ENCODE measurements around the gene ROBO3. TPM values are rescaled to one million over a fixed set of nuclear protein-coding genes. Genes with fewer than 3 reads are reported as not detected.

ROBO3 gene
- total and polyA plus RNA-seq, 10 of the 15 experiments (the other 5 are each of a cell fraction or from before 2014, with no cell fraction given) = 0.10 to 0.63 (median 0.31) TPM; not detected in 2

DNA sequence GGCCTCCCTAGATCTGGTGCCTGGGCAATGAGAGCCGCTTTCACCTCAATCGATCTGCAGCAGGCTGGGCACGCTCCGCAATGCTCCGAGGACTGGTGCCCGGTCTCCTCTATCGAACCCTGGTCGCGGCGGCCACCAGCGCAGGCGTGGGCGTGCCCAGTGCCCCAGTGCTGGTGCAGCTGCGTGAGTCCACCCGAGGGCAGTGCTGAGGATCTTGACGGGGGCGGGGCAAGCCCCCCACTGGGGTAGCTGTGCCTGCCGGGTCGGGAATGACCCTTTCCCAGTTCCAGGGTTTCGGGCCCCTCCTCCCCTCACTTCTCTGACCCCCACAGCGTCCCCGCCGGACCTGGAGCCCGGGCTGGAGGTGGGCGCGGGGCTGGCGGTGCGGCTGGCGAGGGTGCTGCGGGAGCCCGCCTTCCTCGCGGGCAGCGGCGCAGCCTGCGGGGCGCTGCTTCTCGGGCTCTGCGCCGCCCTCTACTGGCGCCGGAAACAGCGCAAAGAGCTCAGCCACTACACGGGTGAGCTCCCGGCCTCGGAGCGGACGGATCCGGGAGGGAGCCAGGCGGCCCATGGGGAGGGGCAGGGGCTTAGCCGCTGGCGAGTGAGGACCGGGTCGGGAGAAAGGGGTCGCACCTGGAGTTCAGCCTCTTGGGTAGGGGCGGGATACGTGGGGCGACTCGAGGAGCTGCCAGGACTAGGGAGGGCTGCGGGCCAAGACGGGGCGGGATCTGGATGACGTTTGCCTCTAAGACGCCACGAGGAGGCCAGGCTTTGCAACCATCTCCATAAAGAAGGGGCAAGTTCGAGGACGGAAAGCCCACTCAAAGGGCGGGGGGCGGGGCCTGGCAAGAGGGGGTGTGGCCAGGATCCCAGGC lies 10.9 kb downstream of the ROBO3 start (continued):
- TF ChIP-seq, protein P1, sequence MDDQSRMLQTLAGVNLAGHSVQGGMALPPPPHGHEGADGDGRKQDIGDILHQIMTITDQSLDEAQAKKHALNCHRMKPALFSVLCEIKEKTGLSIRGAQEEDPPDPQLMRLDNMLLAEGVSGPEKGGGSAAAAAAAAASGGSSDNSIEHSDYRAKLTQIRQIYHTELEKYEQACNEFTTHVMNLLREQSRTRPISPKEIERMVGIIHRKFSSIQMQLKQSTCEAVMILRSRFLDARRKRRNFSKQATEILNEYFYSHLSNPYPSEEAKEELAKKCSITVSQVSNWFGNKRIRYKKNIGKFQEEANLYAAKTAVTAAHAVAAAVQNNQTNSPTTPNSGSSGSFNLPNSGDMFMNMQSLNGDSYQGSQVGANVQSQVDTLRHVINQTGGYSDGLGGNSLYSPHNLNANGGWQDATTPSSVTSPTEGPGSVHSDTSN (IDR thresholded peaks at IDR 0.05; ENCODE audit: insufficient replicate concordance, low read depth, low read length) = no peak
- peak; percentile 53; the same call in 1 of the 2 replicates for TF ChIP-seq LARP7 (IDR thresholded peaks at IDR 0.05)
- TF ChIP-seq SMC3 (IDR thresholded peaks at IDR 0.05; ENCODE audit: borderline replicate concordance, low read length) = peak; percentile 33; the same call in 1 of the 2 replicates
- TF ChIP-seq POU2F2 (IDR thresholded peaks at IDR 0.05; ENCODE audit: borderline replicate concordance, low read depth, low read length) = no peak
- no peak for TF ChIP-seq ESRRA (IDR thresholded peaks at IDR 0.05; ENCODE audit: low read length)
- TF ChIP-seq ATF7 (IDR thresholded peaks at IDR 0.05; ENCODE audit: low read depth) = no peak
- TF ChIP-seq RFX5 (IDR thresholded peaks at IDR 0.05; ENCODE audit: low read depth, low read length) = no peak
- no peak for TF ChIP-seq SUPT20H (IDR thresholded peaks at IDR 0.05; ENCODE audit: borderline replicate concordance, control insufficient read depth, low read depth, low read length)
- TF ChIP-seq NFYB (IDR thresholded peaks at IDR 0.05; ENCODE audit: insufficient read depth, low read depth, low read length) = no peak
